ENCODE results near the gene HAT1. TPM values are rescaled to one million over a fixed set of nuclear protein-coding genes. Genes with fewer than 3 reads are reported as not detected.

HAT1 gene
- total RNA-seq, 2 donors from 2014 or later = 5.6 to 21.5 TPM

DNA sequence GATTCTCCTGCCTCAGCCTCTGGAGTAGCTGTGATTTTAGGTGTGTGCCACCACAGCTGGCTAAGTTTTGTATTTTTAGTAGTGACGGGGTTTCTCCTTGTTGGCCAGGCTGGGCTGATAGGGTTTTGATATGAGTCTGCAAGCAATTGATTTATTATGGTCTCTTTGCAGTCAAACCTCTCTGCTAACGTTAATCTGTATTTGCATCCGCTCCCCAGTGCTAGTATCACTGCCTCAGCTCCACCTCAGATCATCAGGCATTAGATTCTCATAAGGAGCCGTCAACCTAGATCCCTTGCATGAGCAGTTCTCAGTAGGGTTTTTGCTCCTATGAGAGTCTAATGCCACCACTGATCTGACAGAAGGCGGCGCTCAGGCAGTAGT, 19.0 kb downstream of the HAT1 start:
- ATAC-seq (no peak), DNase-seq (no peak)
- Histone ChIP-seq H3K4me1 (no peaks in the 10 kb centered on the region), H3K9me3 (no peaks in the 10 kb centered on the region), H3K4me3 (no peak overlapping the region), H3K27me3 (no peaks in the 10 kb centered on the region), H3K27ac (no peak overlapping the region), H3K36me3 (replicated peaks in 1 of 2; ENCODE audit: insufficient read depth in 1 of 2, low read depth in 2 of 2) (no peaks in the 10 kb centered on the region)
- WGBS, 2 donors = 96 to 97% methylated on average over 5 to 6 of the region's 6 CpGs
- intact Hi-C loops (cut with DNase I) = no loop called here
- TF ChIP-seq, protein P1, sequence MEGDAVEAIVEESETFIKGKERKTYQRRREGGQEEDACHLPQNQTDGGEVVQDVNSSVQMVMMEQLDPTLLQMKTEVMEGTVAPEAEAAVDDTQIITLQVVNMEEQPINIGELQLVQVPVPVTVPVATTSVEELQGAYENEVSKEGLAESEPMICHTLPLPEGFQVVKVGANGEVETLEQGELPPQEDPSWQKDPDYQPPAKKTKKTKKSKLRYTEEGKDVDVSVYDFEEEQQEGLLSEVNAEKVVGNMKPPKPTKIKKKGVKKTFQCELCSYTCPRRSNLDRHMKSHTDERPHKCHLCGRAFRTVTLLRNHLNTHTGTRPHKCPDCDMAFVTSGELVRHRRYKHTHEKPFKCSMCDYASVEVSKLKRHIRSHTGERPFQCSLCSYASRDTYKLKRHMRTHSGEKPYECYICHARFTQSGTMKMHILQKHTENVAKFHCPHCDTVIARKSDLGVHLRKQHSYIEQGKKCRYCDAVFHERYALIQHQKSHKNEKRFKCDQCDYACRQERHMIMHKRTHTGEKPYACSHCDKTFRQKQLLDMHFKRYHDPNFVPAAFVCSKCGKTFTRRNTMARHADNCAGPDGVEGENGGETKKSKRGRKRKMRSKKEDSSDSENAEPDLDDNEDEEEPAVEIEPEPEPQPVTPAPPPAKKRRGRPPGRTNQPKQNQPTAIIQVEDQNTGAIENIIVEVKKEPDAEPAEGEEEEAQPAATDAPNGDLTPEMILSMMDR (IDR thresholded peaks at IDR 0.05) = no peak
- no peak for TF ChIP-seq POLR2A (IDR thresholded peaks at IDR 0.05)

DNA sequence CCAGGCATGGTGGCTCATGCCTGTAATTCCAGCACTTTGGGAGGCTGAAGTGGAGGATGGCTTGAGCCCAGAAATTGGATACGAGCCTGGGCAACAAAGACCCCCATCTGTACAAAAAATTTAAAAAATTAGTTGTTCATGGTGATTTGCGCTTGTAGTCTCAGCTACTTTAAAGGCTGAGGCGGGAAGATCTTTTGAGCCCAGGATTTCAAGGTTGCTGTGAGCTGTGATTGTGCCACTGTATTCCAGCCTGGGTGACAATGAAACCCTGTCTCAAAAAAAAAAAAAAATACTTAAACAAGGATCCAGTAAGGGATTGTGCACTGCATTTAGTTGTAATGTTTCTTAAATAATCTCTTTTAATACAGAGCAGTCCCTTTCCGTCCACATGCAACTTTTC, 21.6 kb downstream of the HAT1 start:
- DNase-seq (no peak), ATAC-seq (no peak)
- no peaks in the 10 kb centered on the region for H3K9me3 ChIP-seq
- intact Hi-C loops (cut with DNase I) = no loop called here
- no peak overlapping the region for H3K4me3 ChIP-seq
- no peaks in the 10 kb centered on the region for H3K36me3 ChIP-seq (replicated peaks in 1 of 2; ENCODE audit: insufficient read depth in 1 of 2, low read depth in 2 of 2)
- no peaks in the 10 kb centered on the region for H3K4me1 ChIP-seq
- H3K27ac ChIP-seq = no peak overlapping the region
- TF ChIP-seq POLR2A (IDR thresholded peaks at IDR 0.05) = no peak
- TF ChIP-seq, protein P1 (IDR thresholded peaks at IDR 0.05) = no peak
- WGBS, 2 donors = 86 to 94% methylated on average over 4 of the region's 4 CpGs
- no peaks in the 10 kb centered on the region for H3K27me3 ChIP-seq

DNA sequence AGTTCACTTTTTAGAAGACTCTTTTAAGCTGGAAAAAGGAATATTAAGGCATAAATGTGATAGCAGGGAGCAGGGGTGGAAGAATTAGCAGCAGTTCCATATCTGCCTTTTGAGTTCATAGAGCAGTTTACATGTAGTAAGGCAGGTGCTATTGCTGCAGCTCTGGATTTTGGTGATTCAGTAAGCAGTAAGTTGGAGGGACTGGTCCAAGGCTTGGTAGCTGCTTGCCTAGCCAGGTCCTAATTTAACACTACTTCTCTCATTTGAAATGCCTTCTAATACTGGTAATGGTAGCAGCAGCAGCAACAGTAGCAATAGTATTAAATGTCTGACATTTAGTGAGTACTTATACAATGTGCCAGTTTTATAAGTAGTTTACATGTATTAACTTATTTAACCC, 30.0 kb downstream of the HAT1 start:
- no peak for TF ChIP-seq POLR2A (IDR thresholded peaks at IDR 0.05)
- TF ChIP-seq, protein P1 (IDR thresholded peaks at IDR 0.05) = no peak
- no peaks in the 10 kb centered on the region for H3K4me1 ChIP-seq
- H3K9me3 ChIP-seq = no peaks in the 10 kb centered on the region
- no peak overlapping the region for H3K27ac ChIP-seq
- H3K4me3 ChIP-seq = no peak overlapping the region
- DNase-seq (no peak), ATAC-seq (no peak)
- intact Hi-C loops (cut with DNase I) = no loop called here
- no peaks in the 10 kb centered on the region for H3K36me3 ChIP-seq (replicated peaks in 1 of 2; ENCODE audit: insufficient read depth in 1 of 2, low read depth in 2 of 2)
- no peaks in the 10 kb centered on the region for H3K27me3 ChIP-seq

DNA sequence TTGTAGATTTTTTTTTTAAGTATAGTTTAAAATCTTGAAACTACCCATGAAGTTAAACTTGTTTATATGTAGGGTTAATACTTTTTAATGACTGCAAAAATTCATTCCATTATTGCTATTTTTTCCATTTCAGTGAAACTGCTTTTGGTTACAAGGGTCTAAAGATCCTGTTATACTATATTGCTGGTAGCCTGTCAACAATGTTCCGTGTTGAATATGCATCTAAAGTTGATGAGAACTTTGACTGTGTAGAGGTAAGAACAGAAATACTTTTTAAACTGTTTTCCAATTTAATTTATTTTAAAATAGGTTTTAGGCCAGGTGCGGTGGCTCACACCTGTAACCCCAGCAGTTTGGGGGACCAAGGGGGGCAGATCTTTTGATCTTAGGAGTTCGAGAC, 30.5 kb downstream of the HAT1 start:
- Histone ChIP-seq H3K9me3 (no peaks in the 10 kb centered on the region), H3K4me3 (no peak overlapping the region), H3K27me3 (no peaks in the 10 kb centered on the region), H3K36me3 (replicated peaks in 1 of 2; ENCODE audit: insufficient read depth in 1 of 2, low read depth in 2 of 2) (no peaks in the 10 kb centered on the region), H3K27ac (no peak overlapping the region), H3K4me1 (no peaks in the 10 kb centered on the region)
- TF ChIP-seq, protein P1 (IDR thresholded peaks at IDR 0.05) = no peak
- TF ChIP-seq POLR2A (IDR thresholded peaks at IDR 0.05) = no peak
- ATAC-seq (no peak), DNase-seq (no peak)
- intact Hi-C loops (cut with DNase I) = no loop called here
- WGBS, 2 donors = 98% methylated on average over 3 of the region's 3 CpGs

DNA sequence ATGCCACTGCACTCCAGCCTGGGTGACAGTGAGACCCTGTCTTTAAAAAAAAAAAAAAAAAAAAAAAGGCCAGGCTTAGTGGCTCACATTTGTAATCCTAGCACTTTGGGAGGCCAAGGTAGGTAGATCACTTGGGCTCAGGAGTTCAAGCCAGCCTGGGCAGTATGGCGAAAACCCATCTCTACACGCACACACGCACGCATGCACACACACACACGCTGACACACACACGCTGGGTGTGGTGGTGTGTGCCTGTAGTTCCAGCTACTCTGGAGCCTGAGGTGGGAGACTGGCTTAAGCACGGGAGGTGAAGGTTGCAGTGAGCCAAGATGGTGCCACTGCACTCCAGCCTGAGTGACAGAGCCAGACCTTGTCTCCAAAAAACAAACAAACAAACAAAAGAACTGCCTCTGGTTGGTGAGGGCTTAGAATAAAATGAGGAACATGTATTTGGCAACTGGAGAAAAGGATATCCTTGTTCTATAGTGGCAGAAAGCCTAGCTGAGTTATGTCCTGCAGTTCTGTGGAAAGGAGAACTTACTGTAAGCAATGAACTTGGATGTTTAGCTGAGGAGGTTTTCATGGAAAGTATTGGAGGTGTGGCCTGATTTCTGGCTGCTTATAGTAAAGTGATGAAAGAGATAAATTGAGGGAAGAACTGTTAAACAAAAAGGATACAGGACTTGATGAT, 34.0 kb downstream of the HAT1 start:
- no peak for ATAC-seq
- no peak overlapping the region for H3K4me3 ChIP-seq

More for the DNA sequence above, 34.0 kb downstream of the HAT1 start:
- intact Hi-C loops (cut with DNase I) = no loop called here
- no peaks in the 10 kb centered on the region for H3K9me3 ChIP-seq
- DNase-seq = peak in 1 of 4 donors; percentile 17
- WGBS, 2 donors = 92% methylated on average over 6 to 7 of the region's 7 CpGs
- H3K27ac ChIP-seq = peak overlapping the region in 1 of 4 donors; percentile 24
- TF ChIP-seq, protein P1 (IDR thresholded peaks at IDR 0.05) = no peak
- TF ChIP-seq POLR2A (IDR thresholded peaks at IDR 0.05) = no peak
- no peaks in the 10 kb centered on the region for H3K36me3 ChIP-seq (replicated peaks in 1 of 2; ENCODE audit: insufficient read depth in 1 of 2, low read depth in 2 of 2)
- H3K27me3 ChIP-seq = no peaks in the 10 kb centered on the region
- no peaks in the 10 kb centered on the region for H3K4me1 ChIP-seq
